Activated CD8-positive, alpha-beta T cell treated with anti-CD3 and anti-CD28 coated beads for 36 hours (primary cell): ENCODE measurements around the gene MRPL28. TPM values are rescaled to one million over a fixed set of nuclear protein-coding genes. Genes with fewer than 3 reads are reported as not detected.

Experiments used
- ATAC-seq: fragments of 200-7000 bp; cut with Tn5 transposase; one replicate; pipeline ENCODE4 v1.10.0; 2021; ENCODE audit warnings: mild to moderate bottlenecking, moderate library complexity
- CTCF ChIA-PET: fragments of 350-600 bp; sonication (Branson Sonifier 250); formaldehyde crosslinking; loops from one replicate; lab custom pipeline; 2021; ENCODE audit warnings: antibody characterized with exemption; lab: Charles Lee
- POLR2A ChIA-PET: fragments of 350-600 bp; sonication (Branson Sonifier 250); formaldehyde crosslinking; loops from one replicate; lab custom pipeline; 2021; ENCODE audit warnings: antibody characterized with exemption; lab: Charles Lee
- DNase-seq: peaks from one replicate; pipeline ENCODE4 v3.0.0-alpha.2; 2020
- H3K27ac Mint-ChIP-seq: one replicate; pipeline ENCODE4 v1.8.0; 2021; ENCODE audit warnings: mild to moderate bottlenecking, mixed read lengths
- H3K27me3 Mint-ChIP-seq: one replicate; pipeline ENCODE4 v1.8.0; 2021; ENCODE audit warnings: mixed read lengths
- H3K36me3 Mint-ChIP-seq: one replicate; pipeline ENCODE4 v1.8.0; 2021; ENCODE audit warnings: low read depth, mixed read lengths
- H3K4me1 Mint-ChIP-seq: one replicate; pipeline ENCODE4 v1.8.0; 2021; ENCODE audit warnings: low read depth, mixed read lengths
- H3K4me3 Mint-ChIP-seq: one replicate; pipeline ENCODE4 v1.8.0; 2021; ENCODE audit warnings: mild to moderate bottlenecking, moderate library complexity, mixed read lengths
- H3K9me3 Mint-ChIP-seq: one replicate; pipeline ENCODE4 v1.8.0; 2021; ENCODE audit warnings: mixed read lengths
- intact Hi-C: fragments of 100-400 bp; cut with micrococcal nuclease; formaldehyde crosslinking; loops from one replicate; pipeline ENCODE4 v1.10.0; 2022
- total RNA-seq, 2 experiments: library from RNA; stranded (reverse); gene quantifications; one replicate each; pipeline ENCODE4 v1.2.3, GENCODE V29; 2021
- TF ChIP-seq, protein P1 (sequence below): fragments of 200-600 bp; IDR thresholded peaks from one replicate; pipeline ENCODE4 v1.8.0; 2022; ENCODE audit warnings: antibody characterized with exemption, mild to moderate bottlenecking

The MRPL28 gene
- total RNA-seq, 2 experiments from 2014 or later = 95.0 to 98.2 TPM

DNA sequence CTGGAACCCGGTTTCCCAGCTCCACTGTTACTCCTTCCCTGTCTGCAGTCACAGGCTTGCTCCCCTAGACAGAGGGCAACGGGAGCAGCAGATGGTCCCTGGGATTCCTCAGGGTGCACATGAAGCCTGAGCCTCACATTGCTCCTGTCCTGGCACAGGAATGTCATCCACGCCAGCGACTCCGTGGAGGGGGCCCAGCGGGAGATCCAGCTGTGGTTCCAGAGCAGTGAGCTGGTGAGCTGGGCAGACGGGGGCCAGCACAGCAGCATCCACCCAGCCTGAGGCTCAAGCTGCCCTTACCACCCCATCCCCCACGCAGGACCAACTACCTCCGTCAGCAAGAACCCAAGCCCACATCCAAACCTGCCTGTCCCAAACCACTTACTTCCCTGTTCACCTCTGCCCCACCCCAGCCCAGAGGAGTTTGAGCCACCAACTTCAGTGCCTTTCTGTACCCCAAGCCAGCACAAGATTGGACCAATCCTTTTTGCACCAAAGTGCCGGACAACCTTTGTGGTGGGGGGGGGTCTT lies 29.8 kb upstream of the MRPL28 start:
- peak overlapping the region; percentile 83 for H3K4me3 Mint-ChIP-seq
- peaks cover 2% of the 10 kb centered on the region for H3K27me3 Mint-ChIP-seq
- intact Hi-C loops = no loop called here
- peaks cover 2% of the 10 kb centered on the region for H3K36me3 Mint-ChIP-seq
- peaks cover 21% of the 10 kb centered on the region for H3K4me1 Mint-ChIP-seq
- DNase-seq (peak; percentile 10), ATAC-seq (no peak)
- ChIA-PET POLR2A (interaction anchor here (0.6 to 1.7 kb wide), 5 partner anchors 8 to 244 kb away, joined by 3 to 7 read pairs (median 3); no protein-coding TSS in a partner anchor), CTCF (interaction anchor here (1.7 to 2.6 kb wide), 2 partner anchors 16 to 25 kb away, joined by 4 to 11 read pairs; partner anchors contain the start of gene RAB11FIP3)
- peak overlapping the region; percentile 83 for H3K27ac Mint-ChIP-seq
- TF ChIP-seq, protein P1, sequence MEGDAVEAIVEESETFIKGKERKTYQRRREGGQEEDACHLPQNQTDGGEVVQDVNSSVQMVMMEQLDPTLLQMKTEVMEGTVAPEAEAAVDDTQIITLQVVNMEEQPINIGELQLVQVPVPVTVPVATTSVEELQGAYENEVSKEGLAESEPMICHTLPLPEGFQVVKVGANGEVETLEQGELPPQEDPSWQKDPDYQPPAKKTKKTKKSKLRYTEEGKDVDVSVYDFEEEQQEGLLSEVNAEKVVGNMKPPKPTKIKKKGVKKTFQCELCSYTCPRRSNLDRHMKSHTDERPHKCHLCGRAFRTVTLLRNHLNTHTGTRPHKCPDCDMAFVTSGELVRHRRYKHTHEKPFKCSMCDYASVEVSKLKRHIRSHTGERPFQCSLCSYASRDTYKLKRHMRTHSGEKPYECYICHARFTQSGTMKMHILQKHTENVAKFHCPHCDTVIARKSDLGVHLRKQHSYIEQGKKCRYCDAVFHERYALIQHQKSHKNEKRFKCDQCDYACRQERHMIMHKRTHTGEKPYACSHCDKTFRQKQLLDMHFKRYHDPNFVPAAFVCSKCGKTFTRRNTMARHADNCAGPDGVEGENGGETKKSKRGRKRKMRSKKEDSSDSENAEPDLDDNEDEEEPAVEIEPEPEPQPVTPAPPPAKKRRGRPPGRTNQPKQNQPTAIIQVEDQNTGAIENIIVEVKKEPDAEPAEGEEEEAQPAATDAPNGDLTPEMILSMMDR = no peak
- H3K9me3 Mint-ChIP-seq = no peaks in the 10 kb centered on the region

DNA sequence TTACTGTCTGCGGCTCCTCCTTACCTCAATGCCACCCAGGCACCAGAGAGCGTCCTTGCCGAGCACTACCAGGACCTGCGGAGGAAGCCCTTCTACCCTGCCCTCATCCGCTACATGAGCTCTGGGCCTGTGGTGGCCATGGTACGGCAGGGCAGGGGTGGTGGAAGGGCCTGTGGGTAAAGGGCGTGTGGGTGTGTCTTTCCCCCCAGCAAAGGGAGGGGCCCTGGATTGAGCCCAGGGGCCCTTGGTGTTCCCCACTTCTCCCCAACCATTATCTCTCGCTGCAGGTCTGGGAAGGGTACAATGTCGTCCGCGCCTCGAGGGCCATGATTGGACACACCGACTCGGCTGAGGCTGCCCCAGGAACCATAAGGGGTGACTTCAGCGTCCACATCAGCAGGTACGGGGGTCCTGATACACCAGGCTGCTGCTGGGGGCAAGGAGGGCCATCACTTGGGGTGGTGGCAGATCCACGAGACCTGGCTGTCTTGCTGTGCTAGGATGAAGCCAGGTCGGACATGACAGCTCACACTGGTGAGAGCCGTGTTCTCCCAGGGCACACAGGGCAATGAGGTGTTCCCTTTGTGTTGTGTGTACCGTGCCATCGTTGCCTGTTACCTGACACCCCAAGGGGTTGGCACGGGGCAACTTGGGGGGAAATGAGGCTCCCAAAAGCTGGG lies 29.1 kb upstream of the MRPL28 start:
- H3K27me3 Mint-ChIP-seq = peaks cover 2% of the 10 kb centered on the region
- ATAC-seq = no peak
- TF ChIP-seq, protein P1 = no peak
- H3K27ac Mint-ChIP-seq = no peak overlapping the region
- peaks cover 2% of the 10 kb centered on the region for H3K36me3 Mint-ChIP-seq
- CTCF ChIA-PET = interaction anchor here (1.7 to 2.6 kb wide), 2 partner anchors 17 to 26 kb away, joined by 4 to 11 read pairs; partner anchors contain the start of gene RAB11FIP3
- H3K4me3 Mint-ChIP-seq = no peak overlapping the region
- POLR2A ChIA-PET = interaction anchor here (1.4 kb wide), 2 partner anchors 127 to 174 kb away, joined by 3 read pairs; no protein-coding TSS in a partner anchor
- peaks cover 21% of the 10 kb centered on the region for H3K4me1 Mint-ChIP-seq
- no peak for DNase-seq
- H3K9me3 Mint-ChIP-seq = no peaks in the 10 kb centered on the region
- intact Hi-C loops = loop anchor here (5.0 kb wide), 1 partner anchor 128 kb away; the partner anchor contains the start of gene CAPN15

DNA sequence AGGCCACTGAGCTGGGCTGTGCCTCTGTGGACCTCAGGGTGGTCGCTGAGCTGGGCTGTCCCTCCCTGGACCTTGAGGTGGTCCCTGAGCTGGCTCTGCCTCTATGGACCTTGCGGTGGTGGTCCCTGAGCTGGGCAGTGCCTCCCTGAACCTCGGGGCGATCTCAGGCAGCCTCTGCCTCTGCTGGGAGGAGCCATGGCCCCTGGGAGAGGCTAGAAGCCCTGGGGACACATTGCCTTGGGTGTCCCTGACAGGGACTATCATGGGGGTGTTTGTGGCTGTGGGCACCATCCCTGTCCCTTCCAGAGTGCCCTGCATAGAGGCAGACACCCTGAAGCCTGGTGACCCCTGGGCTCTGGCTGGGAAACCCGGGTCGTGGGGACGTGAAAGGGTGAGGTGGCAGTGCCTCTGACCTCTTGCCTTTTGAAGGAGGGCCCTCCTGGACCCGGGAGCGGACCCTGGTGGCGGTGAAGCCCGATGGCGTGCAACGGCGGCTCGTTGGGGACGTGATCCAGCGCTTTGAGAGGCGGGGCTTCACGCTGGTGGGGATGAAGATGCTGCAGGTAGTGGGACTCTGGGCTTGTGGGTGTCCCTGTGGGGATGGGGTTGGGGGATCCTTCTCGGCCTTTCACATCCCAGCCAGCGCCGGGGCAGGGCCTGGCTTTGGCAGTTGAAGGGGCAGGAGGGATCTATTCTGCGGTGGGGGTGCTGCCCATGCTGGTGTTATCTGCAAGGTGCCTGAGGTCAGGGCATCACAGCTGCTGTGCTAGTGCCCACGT lies 28.4 kb upstream of the MRPL28 start:
- Mint-ChIP-seq H3K27ac (no peak overlapping the region), H3K9me3 (no peaks in the 10 kb centered on the region), H3K4me3 (peak overlapping the region; percentile 50), H3K27me3 (peaks cover 2% of the 10 kb centered on the region), H3K36me3 (peaks cover 2% of the 10 kb centered on the region), H3K4me1 (peaks cover 21% of the 10 kb centered on the region)
- intact Hi-C loops = loop anchor here (5.0 kb wide), 1 partner anchor 129 kb away; the partner anchor contains the start of gene CAPN15
- TF ChIP-seq, protein P1 = no peak
- ChIA-PET CTCF (no interaction called here), POLR2A (no interaction called here)
- ATAC-seq (no peak), DNase-seq (no peak)

DNA sequence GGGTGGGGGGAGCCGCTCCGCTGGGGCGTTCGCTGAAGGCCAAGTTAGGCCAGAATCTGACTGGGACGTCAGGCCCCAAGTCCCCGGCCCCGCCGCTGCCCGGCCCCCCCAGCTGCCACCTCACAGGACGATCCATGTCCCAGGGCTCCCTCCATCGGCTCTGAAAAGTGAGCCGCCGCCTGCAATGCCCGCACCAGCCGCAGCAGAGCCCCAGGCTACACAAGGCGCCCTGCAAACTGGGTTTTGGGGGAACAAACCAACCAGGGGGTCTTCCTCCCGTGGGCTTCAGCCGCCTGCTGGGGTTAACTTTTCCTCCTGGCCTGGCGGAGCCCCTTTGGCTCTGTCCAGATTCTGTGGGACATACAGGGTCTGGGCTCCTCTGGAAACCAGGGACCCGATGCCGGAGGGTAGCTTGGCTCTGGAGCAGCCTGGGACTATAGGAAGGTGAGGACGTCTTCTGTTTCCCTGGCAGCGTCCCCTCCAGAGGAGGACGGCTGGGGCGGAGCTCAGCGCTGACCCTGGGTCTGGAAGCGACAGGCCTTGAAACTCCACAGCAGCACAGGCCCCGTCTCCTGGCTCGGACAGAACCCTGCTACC lies 27.5 kb upstream of the MRPL28 start:
- ATAC-seq (no peak), DNase-seq (peak; percentile 53)
- TF ChIP-seq, protein P1 = no peak
- Mint-ChIP-seq H3K4me3 (peak overlapping the region; percentile 50), H3K27me3 (peaks cover 2% of the 10 kb centered on the region), H3K27ac (no peak overlapping the region), H3K9me3 (no peaks in the 10 kb centered on the region), H3K36me3 (peaks cover 2% of the 10 kb centered on the region), H3K4me1 (peaks cover 22% of the 10 kb centered on the region)
- ChIA-PET POLR2A (no interaction called here), CTCF (no interaction called here)
- intact Hi-C loops = loop anchor here (5.0 kb wide), 1 partner anchor 129 kb away; the partner anchor contains the start of gene CAPN15
